Activated naive CD4-positive, alpha-beta T cell treated with anti-CD3 and anti-CD28 coated beads, Interleukin-2, amount 50 U/mL, for 16 hours (primary cell): ENCODE results near the gene SLC35F1.
"Not testable (repeated sequence)": the region's sequence is repeated elsewhere in the genome, so short reads cannot be mapped to it uniquely, and the experiment has no call there.

Source experiments
- DNase-seq: peaks from one replicate; pipeline ENCODE4 v3.0.0-alpha.2; 2020

The SLC35F1 gene

GRCh38 chr6:117928833-117929232 lies 21.8 kb downstream of the SLC35F1 start:
- no peak for DNase-seq

- no peak for DNase-seq
Observed at GRCh38 chr6:117929501-117929900, 22.4 kb downstream of the SLC35F1 start.

- no peak for DNase-seq
Observed at GRCh38 chr6:117930645-117931044, 23.6 kb downstream of the SLC35F1 start.

- DNase-seq: no peak
Observed at GRCh38 chr6:117932001-117932400, 24.9 kb downstream of the SLC35F1 start.

- DNase-seq: no peak
Observed at GRCh38 chr6:117932676-117933075, 25.6 kb downstream of the SLC35F1 start.

GRCh38 chr6:117933471-117933870 lies 26.4 kb downstream of the SLC35F1 start:
- no peak for DNase-seq

GRCh38 chr6:117938311-117938995 lies 31.4 kb downstream of the SLC35F1 start:
- no peak for DNase-seq

GRCh38 chr6:117947234-117947633 lies 40.2 kb downstream of the SLC35F1 start:
- DNase-seq: no peak

- no peak for DNase-seq
Observed at GRCh38 chr6:117951783-117952182, 44.7 kb downstream of the SLC35F1 start.

GRCh38 chr6:117955684-117956256 lies 48.7 kb downstream of the SLC35F1 start:
- no peak for DNase-seq

GRCh38 chr6:117956386-117956785 lies 49.3 kb downstream of the SLC35F1 start:
- DNase-seq: no peak

- DNase-seq: no peak
Observed at GRCh38 chr6:117958536-117958935, 51.5 kb downstream of the SLC35F1 start.

- DNase-seq: no peak
Observed at GRCh38 chr6:117960877-117961276, 53.8 kb downstream of the SLC35F1 start.

- DNase-seq: no peak
Observed at GRCh38 chr6:117961301-117961700, 54.2 kb downstream of the SLC35F1 start.

- not testable (repeated sequence) for DNase-seq
Observed at GRCh38 chr6:117965763-117966162, 58.7 kb downstream of the SLC35F1 start.

- no peak for DNase-seq
Observed at GRCh38 chr6:117971637-117972036, 64.6 kb downstream of the SLC35F1 start.

- DNase-seq: no peak
Observed at GRCh38 chr6:117974914-117975627, 68.0 kb downstream of the SLC35F1 start.

GRCh38 chr6:117976030-117976651 lies 69.1 kb downstream of the SLC35F1 start:
- no peak for DNase-seq

- no peak for DNase-seq
Observed at GRCh38 chr6:117985916-117986315, 78.9 kb downstream of the SLC35F1 start.

GRCh38 chr6:117986396-117986795 lies 79.3 kb downstream of the SLC35F1 start:
- no peak for DNase-seq

- DNase-seq: no peak
Observed at GRCh38 chr6:117989086-117989485, 82.0 kb downstream of the SLC35F1 start.

- DNase-seq: no peak
Observed at GRCh38 chr6:117990151-117990550, 83.1 kb downstream of the SLC35F1 start.

- no peak for DNase-seq
Observed at GRCh38 chr6:117992856-117993255, 85.8 kb downstream of the SLC35F1 start.

GRCh38 chr6:118012944-118013343 lies 105.9 kb downstream of the SLC35F1 start:
- DNase-seq: no peak
